Kidney (tissue), 14 donors: ENCODE measurements around the gene MDN1. TPM values are rescaled to one million over a fixed set of nuclear protein-coding genes. Genes with fewer than 3 reads are reported as not detected.
"Not testable (repeated sequence)": the region's sequence is repeated elsewhere in the genome, so short reads cannot be mapped to it uniquely, and the experiment has no call there.

ENCODE experiments used
- DNase-seq, 5 donors: peaks; one replicate each; pipeline ENCODE4 v3.0.0-alpha.2; 2013 to 2020
- FAIRE-seq: peaks from 2 replicates; lab custom pipeline; 2012; peaks lifted over from hg19 to GRCh38; lab: Jason Lieb, UNC
- H3K27ac ChIP-seq, 2 donors: one replicate each; pipeline ENCODE4 v1.7.0; 2013; ENCODE audit warnings: low read depth in 2 of 2, low read length in 2 of 2, inconsistent platforms in 1 of 2
- H3K27me3 ChIP-seq: one replicate; pipeline ENCODE4 v1.7.1; 2013; ENCODE audit warnings: low read length, inconsistent platforms; ENCODE audit not compliant: control insufficient read depth, insufficient read depth
- H3K36me3 ChIP-seq, 3 donors: one replicate each; pipeline versions ENCODE4 v1.7.0 to v1.7.1; 2013; ENCODE audit warnings: low read length in 3 of 3, control low read depth in 1 of 3, inconsistent platforms in 1 of 3; ENCODE audit not compliant: insufficient read depth in 3 of 3, control insufficient read depth in 2 of 3
- H3K4me1 ChIP-seq, 3 donors: one replicate each; pipeline versions ENCODE4 v1.7.0 to v1.7.1; 2013; ENCODE audit warnings: low read length in 3 of 3, inconsistent platforms in 1 of 3, low read depth in 1 of 3; ENCODE audit not compliant: control insufficient read depth in 2 of 3, insufficient read depth in 2 of 3
- H3K4me3 ChIP-seq, 3 donors: one replicate each; pipeline versions ENCODE4 v1.7.0 to v1.8.1; 2013; ENCODE audit warnings: low read length in 3 of 3, control low read depth in 1 of 3, inconsistent platforms in 1 of 3
- H3K9ac ChIP-seq, 3 donors: one replicate each; pipeline versions ENCODE4 v1.7.0 to v1.7.1; 2013; ENCODE audit warnings: low read length in 3 of 3, control low read depth in 1 of 3, inconsistent platforms in 1 of 3
- H3K9me3 ChIP-seq, 3 donors: one replicate each; pipeline versions ENCODE4 v1.7.0 to v1.7.1; 2013; ENCODE audit warnings: low read length in 3 of 3, control low read depth in 1 of 3, inconsistent platforms in 1 of 3; ENCODE audit not compliant: control insufficient read depth in 2 of 3, insufficient read depth in 1 of 3
- intact Hi-C: fragments of 100-400 bp; cut with DNase I; formaldehyde crosslinking; loops from one replicate; pipeline ENCODE4 v1.11.1; 2022
- polyA plus RNA-seq: library from polyadenylated mRNA; stranded (reverse); fragments of 350-450 nt; fragmentation: Illumina TruSeq; extraction: RNeasy Lipid Tissue Mini Kit (QIAGEN cat#74804); gene quantifications from one replicate; pipeline ENCODE4 v1.2.3, GENCODE V29; 2014; ENCODE audit warnings: low read depth, low replicate concordance; ENCODE audit not compliant: insufficient read depth
- total RNA-seq: library from RNA; stranded (reverse); fragmentation: NEBNext Ultra II Directional; extraction: Animal tissue kit (Norgen Biotek cat#: 25700); gene quantifications from one replicate; pipeline ENCODE4 v1.2.1, GENCODE V29; 2021
- TF ChIP-seq, protein P1 (sequence below): IDR thresholded peaks from 3 replicates; pipeline ENCODE4 v1.5.1; 2012; ENCODE audit warnings: mild to moderate bottlenecking, moderate library complexity, borderline replicate concordance; ENCODE audit not compliant: insufficient read depth; ENCODE audit errors: extremely low read depth
- donor health status: control.
- donor health status: control.
- donor health status: control.
- donor health status: control.
- donor health status: control.
- donor health status: DM: yes; HTN: yes; CAD: no.
- donor health status: Normal renal cell carcinoma (clear cell type).

MDN1 gene
- total and polyA plus RNA-seq, 2 donors from 2014 or later: 19.4 to 34.9 TPM

DNA sequence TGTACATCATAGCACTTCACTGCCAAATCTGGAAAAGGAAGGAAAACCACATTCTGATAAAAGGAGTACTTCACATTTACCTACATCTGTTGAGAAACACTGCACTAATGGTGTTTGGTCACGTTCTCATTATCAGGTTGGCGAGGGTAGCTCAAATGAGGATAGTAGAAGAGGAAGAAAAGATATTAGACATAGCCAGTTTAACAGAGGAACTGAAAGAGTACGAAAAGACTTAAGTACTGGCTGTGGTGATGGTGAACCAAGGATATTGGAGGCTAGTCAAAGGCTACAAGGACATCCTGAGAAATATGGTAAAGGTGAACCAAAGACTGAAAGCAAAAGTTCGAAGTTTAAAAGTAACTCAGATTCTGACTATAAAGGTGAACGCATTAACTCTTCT, 42.7 kb upstream of the MDN1 start:
- no peaks in the 10 kb centered on the region for H3K9me3 ChIP-seq
- intact Hi-C loops: no loop called here

DNA sequence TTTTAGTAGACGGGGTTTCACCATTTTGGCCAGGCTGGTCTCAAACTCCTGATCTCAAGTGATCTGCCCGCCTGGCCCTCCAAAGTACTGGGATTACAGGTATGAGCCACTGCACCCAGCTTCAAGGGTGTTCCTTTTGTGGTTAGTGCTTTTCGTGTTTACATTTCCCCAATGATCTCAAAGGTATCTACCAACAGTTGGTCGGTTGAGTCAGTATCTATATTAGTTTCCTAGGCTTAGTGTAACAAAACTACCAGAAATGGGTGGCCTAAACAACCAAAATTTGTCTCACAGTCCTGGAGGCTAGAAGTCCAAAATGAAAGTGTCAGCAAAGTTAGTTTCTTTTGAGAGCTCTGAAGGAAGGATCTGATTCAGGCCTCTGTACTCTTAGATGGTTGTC, 40.1 kb upstream of the MDN1 start:
- no peak overlapping the region for H3K9ac ChIP-seq
- H3K4me3 ChIP-seq: no peak overlapping the region
- DNase-seq: no peak
- H3K36me3 ChIP-seq: peaks cover 5 to 30% (median 12%) of the 10 kb centered on the region in 3 donors
- H3K9me3 ChIP-seq: no peaks in the 10 kb centered on the region
- no peaks in the 10 kb centered on the region for H3K27me3 ChIP-seq
- H3K27ac ChIP-seq: no peak overlapping the region
- no peak for FAIRE-seq
- TF ChIP-seq, protein P1, sequence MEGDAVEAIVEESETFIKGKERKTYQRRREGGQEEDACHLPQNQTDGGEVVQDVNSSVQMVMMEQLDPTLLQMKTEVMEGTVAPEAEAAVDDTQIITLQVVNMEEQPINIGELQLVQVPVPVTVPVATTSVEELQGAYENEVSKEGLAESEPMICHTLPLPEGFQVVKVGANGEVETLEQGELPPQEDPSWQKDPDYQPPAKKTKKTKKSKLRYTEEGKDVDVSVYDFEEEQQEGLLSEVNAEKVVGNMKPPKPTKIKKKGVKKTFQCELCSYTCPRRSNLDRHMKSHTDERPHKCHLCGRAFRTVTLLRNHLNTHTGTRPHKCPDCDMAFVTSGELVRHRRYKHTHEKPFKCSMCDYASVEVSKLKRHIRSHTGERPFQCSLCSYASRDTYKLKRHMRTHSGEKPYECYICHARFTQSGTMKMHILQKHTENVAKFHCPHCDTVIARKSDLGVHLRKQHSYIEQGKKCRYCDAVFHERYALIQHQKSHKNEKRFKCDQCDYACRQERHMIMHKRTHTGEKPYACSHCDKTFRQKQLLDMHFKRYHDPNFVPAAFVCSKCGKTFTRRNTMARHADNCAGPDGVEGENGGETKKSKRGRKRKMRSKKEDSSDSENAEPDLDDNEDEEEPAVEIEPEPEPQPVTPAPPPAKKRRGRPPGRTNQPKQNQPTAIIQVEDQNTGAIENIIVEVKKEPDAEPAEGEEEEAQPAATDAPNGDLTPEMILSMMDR: no peak
- intact Hi-C loops: no loop called here
- H3K4me1 ChIP-seq: no peaks in the 10 kb centered on the region

More for the DNA sequence above, 42.7 kb upstream of the MDN1 start:
- Histone ChIP-seq H3K27ac (no peak overlapping the region), H3K36me3 (peaks cover 5 to 34% (median 10%) of the 10 kb centered on the region in 3 donors), H3K4me1 (no peaks in the 10 kb centered on the region), H3K4me3 (no peak overlapping the region), H3K9ac (no peak overlapping the region), H3K27me3 (no peaks in the 10 kb centered on the region)
- TF ChIP-seq, protein P1: no peak
- FAIRE-seq: no peak
- no peak for DNase-seq

DNA sequence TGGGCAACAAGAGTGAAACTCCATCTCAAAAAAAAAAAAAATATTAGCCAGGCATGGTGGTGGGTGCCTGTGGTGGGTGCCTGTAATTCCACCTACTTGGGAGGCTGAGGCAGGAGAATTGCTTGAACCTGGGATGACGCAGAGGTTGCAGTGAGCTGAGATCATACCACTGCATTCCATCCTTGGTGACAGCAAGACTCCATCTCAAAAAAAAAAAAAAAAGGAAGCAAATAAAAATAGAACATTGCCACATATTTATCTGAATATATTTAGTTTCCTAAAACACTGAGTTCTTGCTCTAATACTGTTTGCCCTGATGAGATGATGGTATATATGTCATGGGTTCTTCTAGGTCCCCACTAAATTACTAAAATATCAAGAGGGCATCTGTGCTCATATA, 38.4 kb upstream of the MDN1 start:
- no peak overlapping the region for H3K27ac ChIP-seq
- no peak overlapping the region for H3K4me3 ChIP-seq
- TF ChIP-seq, protein P1: no peak
- no peaks in the 10 kb centered on the region for H3K27me3 ChIP-seq
- H3K4me1 ChIP-seq: no peaks in the 10 kb centered on the region
- peaks cover 6 to 25% (median 10%) of the 10 kb centered on the region in 3 donors for H3K36me3 ChIP-seq
- FAIRE-seq (no peak), DNase-seq (no peak)
- no peaks in the 10 kb centered on the region for H3K9me3 ChIP-seq
- intact Hi-C loops: no loop called here
- H3K9ac ChIP-seq: no peak overlapping the region

DNA sequence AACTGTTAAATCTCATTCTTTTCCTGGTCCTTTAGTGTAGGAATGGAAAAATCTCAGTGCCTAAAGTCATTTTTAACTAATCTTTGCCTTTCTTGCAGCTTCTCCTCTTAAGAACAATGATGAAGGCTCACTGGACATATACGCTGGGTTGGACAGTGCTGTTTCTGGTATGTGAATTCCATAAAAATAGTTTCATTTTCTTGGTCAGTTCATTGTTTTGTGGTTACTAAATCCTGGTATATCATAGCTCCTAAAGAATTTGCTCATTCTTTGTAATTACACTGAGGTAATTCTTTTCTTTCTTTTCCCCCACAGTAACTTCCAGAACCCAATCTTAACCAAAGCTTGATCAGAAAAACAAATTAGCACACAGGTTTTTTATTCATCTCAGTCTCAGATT, 33.5 kb upstream of the MDN1 start:
- intact Hi-C loops: no loop called here
- peaks cover 4 to 12% (median 7%) of the 10 kb centered on the region in 3 donors for H3K36me3 ChIP-seq
- DNase-seq (no peak), FAIRE-seq (no peak)
- TF ChIP-seq, protein P1: no peak
- no peak overlapping the region for H3K9ac ChIP-seq
- no peaks in the 10 kb centered on the region for H3K4me1 ChIP-seq
- H3K27me3 ChIP-seq: no peaks in the 10 kb centered on the region
- no peak overlapping the region for H3K27ac ChIP-seq
- H3K9me3 ChIP-seq: no peaks in the 10 kb centered on the region
- no peak overlapping the region for H3K4me3 ChIP-seq

DNA sequence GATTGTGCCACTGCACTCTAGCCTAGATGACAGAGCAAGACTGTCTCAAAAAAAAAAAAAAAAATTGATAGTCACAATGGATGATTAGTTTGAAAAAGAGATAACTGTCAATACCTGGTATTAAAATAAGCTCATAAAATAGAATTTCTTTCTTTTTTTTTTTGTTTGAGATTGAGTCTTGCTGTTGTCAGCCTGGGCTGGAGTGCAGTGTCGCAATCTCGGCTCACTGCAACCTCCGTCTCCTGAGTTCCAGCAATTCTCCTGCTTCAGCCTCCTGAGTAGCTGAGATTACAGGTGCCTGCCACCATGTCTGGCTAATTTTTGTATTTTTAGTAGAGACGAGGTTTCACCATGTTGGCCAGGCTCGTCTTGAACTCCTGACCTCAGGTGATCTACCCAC, 27.9 kb upstream of the MDN1 start:
- H3K9ac ChIP-seq, FAIRE-seq, intact Hi-C loops, H3K4me1 ChIP-seq, H3K27me3 ChIP-seq, H3K9me3 ChIP-seq, DNase-seq, H3K36me3 ChIP-seq, H3K27ac ChIP-seq, H3K4me3 ChIP-seq: not testable (repeated sequence)
